Measurements from ENCODE around the gene GPR78.

GPR78 gene

GRCh38 chr4:8580321-8581093, at the start of gene GPR78:
Gene GPR78 (plus strand): TSS chr4:8580392. CDS start chr4:8580983, 591 bp downstream.
- DNase-seq (ENCODE audit: low spot score), result no peak

- no peak for DNase-seq (ENCODE audit: low spot score)
Measured at GRCh38 chr4:8532245-8532781, 47.9 kb upstream of the GPR78 start.

GRCh38 chr4:8533274-8533865, 46.8 kb upstream of the GPR78 start:
- no peak for DNase-seq (ENCODE audit: low spot score)

GRCh38 chr4:8534129-8534528, 46.1 kb upstream of the GPR78 start:
- no peak for DNase-seq (ENCODE audit: low spot score)

GRCh38 chr4:8534611-8535010, 45.6 kb upstream of the GPR78 start:
- DNase-seq (ENCODE audit: low spot score), result no peak

- no peak for DNase-seq (ENCODE audit: low spot score)
Measured at GRCh38 chr4:8536467-8536866, 43.7 kb upstream of the GPR78 start.

- no peak for DNase-seq (ENCODE audit: low spot score)
Measured at GRCh38 chr4:8537041-8537461, 43.1 kb upstream of the GPR78 start.

GRCh38 chr4:8538076-8538702, 42.0 kb upstream of the GPR78 start:
- no peak for DNase-seq (ENCODE audit: low spot score)

- DNase-seq (ENCODE audit: low spot score), result no peak
Measured at GRCh38 chr4:8538703-8539567, 41.3 kb upstream of the GPR78 start.

- no peak for DNase-seq (ENCODE audit: low spot score)
Measured at GRCh38 chr4:8539661-8540060, 40.5 kb upstream of the GPR78 start.

- DNase-seq (ENCODE audit: low spot score), result no peak
Measured at GRCh38 chr4:8540072-8540471, 40.1 kb upstream of the GPR78 start.

- no peak for DNase-seq (ENCODE audit: low spot score)
Measured at GRCh38 chr4:8540586-8540985, 39.6 kb upstream of the GPR78 start.

- no peak for DNase-seq (ENCODE audit: low spot score)
Measured at GRCh38 chr4:8540991-8541390, 39.2 kb upstream of the GPR78 start.

- DNase-seq (ENCODE audit: low spot score), result no peak
Measured at GRCh38 chr4:8541981-8542715, 38.0 kb upstream of the GPR78 start.

- no peak for DNase-seq (ENCODE audit: low spot score)
Measured at GRCh38 chr4:8542776-8543525, 37.2 kb upstream of the GPR78 start.

GRCh38 chr4:8543623-8544022, 36.6 kb upstream of the GPR78 start:
- DNase-seq (ENCODE audit: low spot score), result no peak

GRCh38 chr4:8544282-8544681, 35.9 kb upstream of the GPR78 start:
- DNase-seq (ENCODE audit: low spot score), result no peak

GRCh38 chr4:8544741-8545438, 35.3 kb upstream of the GPR78 start:
- no peak for DNase-seq (ENCODE audit: low spot score)

GRCh38 chr4:8545439-8545765, 34.8 kb upstream of the GPR78 start:
- no peak for DNase-seq (ENCODE audit: low spot score)

GRCh38 chr4:8546766-8547107, 33.5 kb upstream of the GPR78 start:
- DNase-seq (ENCODE audit: low spot score), result no peak

All from globus pallidus (tissue), 1 donor.